Fibroblast of the aortic adventitia (primary cell): ENCODE results near the gene PCED1B. TPM values are rescaled to one million over a fixed set of nuclear protein-coding genes. Genes with fewer than 3 reads are reported as not detected.
"Not testable (repeated sequence)": the region's sequence is repeated elsewhere in the genome, so short reads cannot be mapped to it uniquely, and the experiment has no call there.

ENCODE experiments used
- DNase-seq: peaks from one replicate; pipeline ENCODE4 v3.0.0-alpha.2; 2010; ENCODE audit warnings: low read depth
- H3K4me3 ChIP-seq: 2 replicates; pipeline ENCODE4 v1.5.1; 2011; ENCODE audit warnings: low read depth, mild to moderate bottlenecking, control low read depth, low read length, moderate library complexity
- CTCF ChIP-seq: IDR thresholded peaks from 2 replicates; pipeline ENCODE4 v1.5.1; 2011; ENCODE audit warnings: mild to moderate bottlenecking, low read length, control low read depth, inconsistent platforms; ENCODE audit not compliant: insufficient read depth
- total RNA-seq: library from RNA; depleted of rRNA; stranded (reverse); fragments of >200 nt; gene quantifications from 2 replicates; pipeline ENCODE4 v1.2.3, GENCODE V29; 2012; ENCODE audit warnings: low replicate concordance

The PCED1B gene
- total RNA-seq, 1 donor, result 0.27 TPM

DNA sequence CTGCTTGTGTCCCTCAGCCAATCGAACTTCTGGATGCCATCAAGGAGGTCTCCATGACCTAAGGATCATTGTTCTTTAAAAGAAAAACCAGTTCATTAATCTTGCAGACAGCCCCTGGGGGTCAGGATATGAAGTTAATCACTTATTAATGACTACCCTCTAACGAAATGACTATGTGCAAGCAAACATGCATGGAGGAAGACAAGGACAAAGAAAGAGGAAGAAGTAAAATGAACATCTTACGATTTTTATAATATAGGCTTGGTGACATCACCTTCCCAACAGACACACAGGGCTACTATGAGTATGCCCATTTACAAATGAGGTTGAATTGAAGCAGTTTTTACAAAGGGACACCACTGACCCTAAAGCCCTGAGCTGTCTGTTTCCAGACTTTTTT lies 111.5 kb downstream of the PCED1B start:
- no peak for TF ChIP-seq CTCF
- H3K4me3 ChIP-seq, result no peak overlapping the region
- DNase-seq, result no peak

DNA sequence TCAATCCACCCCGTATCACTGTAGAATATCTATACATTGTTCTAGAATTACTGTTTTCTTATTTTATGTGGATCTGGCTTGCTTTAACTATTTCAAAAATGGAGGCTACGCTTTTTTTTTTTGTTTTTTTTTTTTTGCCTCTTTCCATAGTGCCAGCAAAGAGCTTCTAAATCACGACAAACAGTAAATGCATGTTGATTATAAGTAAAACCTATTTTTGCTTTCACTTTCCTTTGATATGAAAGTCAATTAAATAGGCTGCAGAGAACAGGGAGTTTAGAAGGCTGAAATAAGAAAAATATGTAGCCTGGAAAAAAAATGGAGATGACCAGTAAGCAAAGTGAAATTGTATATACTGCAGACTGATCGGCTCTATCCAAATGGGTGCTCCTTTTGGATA lies 112.6 kb downstream of the PCED1B start:
- TF ChIP-seq CTCF, result no peak
- DNase-seq, result no peak
- no peak overlapping the region for H3K4me3 ChIP-seq

- H3K4me3 ChIP-seq, result no peak overlapping the region
- DNase-seq, result no peak
- no peak for TF ChIP-seq CTCF
Measured at GRCh38 chr12:47193066-47193465, 113.6 kb downstream of the PCED1B start.

DNA sequence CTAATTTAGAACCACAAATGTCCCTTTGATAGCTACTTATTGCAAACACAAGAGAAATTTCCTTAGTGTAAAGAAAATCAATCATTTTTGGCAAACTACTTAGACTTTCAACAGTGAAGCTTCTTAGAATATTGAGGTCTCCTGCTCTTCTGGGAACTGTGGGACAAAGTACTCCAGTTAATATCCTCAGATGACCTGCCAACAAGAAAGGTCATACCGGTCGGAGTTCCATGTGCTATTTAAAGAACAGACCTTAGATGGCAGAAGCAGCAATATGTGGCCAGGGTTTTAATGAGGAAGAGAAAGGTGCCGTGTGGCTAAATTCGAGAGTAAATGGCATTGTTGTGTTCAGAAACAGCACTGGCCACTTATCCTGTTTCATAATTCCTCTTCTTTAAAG lies 115.1 kb downstream of the PCED1B start:
- no peak for TF ChIP-seq CTCF
- no peak overlapping the region for H3K4me3 ChIP-seq
- no peak for DNase-seq

DNA sequence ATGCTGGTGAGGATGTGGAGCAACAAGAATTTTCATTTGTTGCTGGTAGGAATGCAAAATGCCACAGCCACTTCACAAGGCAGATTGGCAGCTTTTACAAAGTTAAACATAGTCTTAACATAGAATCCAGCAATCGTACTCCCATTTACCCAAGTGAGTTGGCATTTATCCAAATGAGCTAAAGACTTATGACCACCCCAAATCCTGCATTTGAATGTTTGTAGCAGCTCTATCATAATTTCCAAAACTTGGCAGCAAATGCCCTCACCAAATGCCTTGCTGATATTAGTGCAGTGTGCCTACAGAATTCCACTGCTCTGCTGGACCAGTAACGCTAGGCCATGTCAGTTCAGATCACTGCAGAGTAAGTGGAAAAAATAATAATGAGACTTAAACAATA lies 121.0 kb downstream of the PCED1B start:
- TF ChIP-seq CTCF, result no peak
- no peak for DNase-seq

GRCh38 chr12:47201190-47201589 lies 121.8 kb downstream of the PCED1B start:
- not testable (repeated sequence) for H3K4me3 ChIP-seq, DNase-seq

More for the DNA sequence above, 121.0 kb downstream of the PCED1B start:
- no peak overlapping the region for H3K4me3 ChIP-seq

DNA sequence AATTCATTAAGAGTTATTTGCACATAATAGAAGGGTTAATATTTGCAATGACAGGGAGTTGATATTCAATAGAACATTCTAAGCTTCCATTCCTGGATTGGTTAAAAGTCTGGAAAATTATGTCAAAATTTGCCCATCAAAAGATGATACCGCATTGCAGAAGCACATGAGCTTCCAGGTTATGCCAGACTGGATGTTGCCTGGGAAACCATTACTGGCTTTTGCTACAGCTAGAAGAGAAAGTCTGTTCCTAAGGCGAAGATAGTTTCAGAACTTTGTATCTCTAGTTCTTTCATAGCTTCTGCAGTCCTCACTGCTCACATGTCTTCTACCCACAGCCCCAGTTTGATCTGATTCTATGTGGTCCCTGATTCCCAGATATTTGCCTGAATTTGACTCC lies 122.8 kb downstream of the PCED1B start:
- TF ChIP-seq CTCF, result no peak
- DNase-seq, result no peak
- no peak overlapping the region for H3K4me3 ChIP-seq
